ENCODE results near the gene AKR1C4.

DNA sequence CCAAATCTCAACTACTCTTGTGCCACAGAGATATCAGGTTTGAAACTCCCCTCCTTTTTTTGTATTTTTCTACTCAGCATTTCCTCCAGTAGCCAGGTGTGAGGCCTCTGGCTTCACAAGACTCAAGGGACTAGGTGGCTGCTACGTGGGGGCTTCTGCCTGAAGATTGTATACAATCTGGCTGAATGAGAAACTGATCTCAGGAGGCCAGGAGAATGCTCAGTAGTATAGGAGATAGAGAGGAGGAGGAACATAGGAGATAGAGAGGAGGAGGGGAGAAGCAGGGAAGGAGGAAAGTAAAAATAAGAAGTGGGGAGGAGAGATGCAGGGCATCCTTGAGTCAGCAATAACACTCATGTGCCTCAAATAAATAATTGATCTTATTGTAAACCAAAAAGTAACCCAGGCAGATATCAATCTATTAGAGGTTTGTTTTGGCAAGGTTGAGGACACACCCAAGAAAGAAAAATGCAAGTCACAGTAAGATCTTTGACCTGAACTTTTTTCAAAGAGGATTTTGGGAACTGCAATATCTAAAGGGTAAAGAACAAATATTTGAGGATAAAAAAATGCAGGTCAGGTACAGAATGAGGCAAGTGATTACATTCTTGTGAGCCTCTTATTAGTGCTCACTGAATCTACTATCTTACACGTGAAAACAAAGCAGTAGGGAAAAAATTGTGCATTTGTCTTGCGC, 48.5 kb upstream of the AKR1C4 start:
- TF ChIP-seq ZFP3 (tag by site-specific recombination; IDR thresholded peaks at IDR 0.05; ENCODE audit: low read depth) (no peak), ZBTB17 (tag by site-specific recombination; IDR thresholded peaks at IDR 0.05) (no peak), ZNF140 (tag by site-specific recombination; IDR thresholded peaks at IDR 0.05) (no peak), KLF16 (tag by site-specific recombination; IDR thresholded peaks at IDR 0.05) (no peak), ZNF362 (tag by site-specific recombination; IDR thresholded peaks at IDR 0.05) (no peak), ZNF623 (tag by site-specific recombination; IDR thresholded peaks at IDR 0.05) (no peak), MYNN (tag by site-specific recombination; IDR thresholded peaks at IDR 0.05; ENCODE audit: borderline replicate concordance) (no peak), ZSCAN16 (tag by site-specific recombination; IDR thresholded peaks at IDR 0.05) (no peak)
- TF ChIP-seq, protein P1, sequence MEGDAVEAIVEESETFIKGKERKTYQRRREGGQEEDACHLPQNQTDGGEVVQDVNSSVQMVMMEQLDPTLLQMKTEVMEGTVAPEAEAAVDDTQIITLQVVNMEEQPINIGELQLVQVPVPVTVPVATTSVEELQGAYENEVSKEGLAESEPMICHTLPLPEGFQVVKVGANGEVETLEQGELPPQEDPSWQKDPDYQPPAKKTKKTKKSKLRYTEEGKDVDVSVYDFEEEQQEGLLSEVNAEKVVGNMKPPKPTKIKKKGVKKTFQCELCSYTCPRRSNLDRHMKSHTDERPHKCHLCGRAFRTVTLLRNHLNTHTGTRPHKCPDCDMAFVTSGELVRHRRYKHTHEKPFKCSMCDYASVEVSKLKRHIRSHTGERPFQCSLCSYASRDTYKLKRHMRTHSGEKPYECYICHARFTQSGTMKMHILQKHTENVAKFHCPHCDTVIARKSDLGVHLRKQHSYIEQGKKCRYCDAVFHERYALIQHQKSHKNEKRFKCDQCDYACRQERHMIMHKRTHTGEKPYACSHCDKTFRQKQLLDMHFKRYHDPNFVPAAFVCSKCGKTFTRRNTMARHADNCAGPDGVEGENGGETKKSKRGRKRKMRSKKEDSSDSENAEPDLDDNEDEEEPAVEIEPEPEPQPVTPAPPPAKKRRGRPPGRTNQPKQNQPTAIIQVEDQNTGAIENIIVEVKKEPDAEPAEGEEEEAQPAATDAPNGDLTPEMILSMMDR (tag by site-specific recombination; IDR thresholded peaks at IDR 0.05) = no peak
